DND-41 (cell line): ENCODE results near the gene SPATA4.

Experiments
- CTCF ChIP-seq: IDR thresholded peaks from 2 replicates; pipeline ENCODE4 v1.5.1; 2012; ENCODE audit warnings: borderline replicate concordance, low read length, moderate library complexity, mild to moderate bottlenecking; ENCODE audit not compliant: poor library complexity, severe bottlenecking; ENCODE audit errors: extremely low read depth
- EZH2 ChIP-seq: IDR thresholded peaks from 3 replicates; pipeline ENCODE4 v1.6.1; 2012; ENCODE audit warnings: borderline replicate concordance, low read depth, mild to moderate bottlenecking, moderate library complexity, low read length, inconsistent platforms; ENCODE audit not compliant: severe bottlenecking

- no peak for TF ChIP-seq CTCF
- TF ChIP-seq EZH2, result no peak
These were observed 1.4 kb downstream of the SPATA4 start for GRCh38 chr4:176193938-176194337.
